HG03280 (cell line): ENCODE results near the gene TP63.
"Not testable (repeated sequence)": the region's sequence is repeated elsewhere in the genome, so short reads cannot be mapped to it uniquely, and the experiment has no call there.

ENCODE experiments used
- ATAC-seq: cut with Tn5 transposase; IDR thresholded peaks from one replicate; pipeline ENCODE4 v1.9.1; 2021; ENCODE audit warnings: mild to moderate bottlenecking, moderate library complexity; ENCODE audit not compliant: unreplicated experiment

The TP63 gene

GRCh38 chr3:189631373-189631408, at the start of gene TP63:
TSS of gene TP63 (plus strand) at chr3:189631389. CDS start at chr3:189631516, 127 bp downstream.
- no peak for ATAC-seq

- ATAC-seq, result no peak
Observed at GRCh38 chr3:189582179-189582578, 49.0 kb upstream of the TP63 start.

- no peak for ATAC-seq
Observed at GRCh38 chr3:189584645-189585044, 46.5 kb upstream of the TP63 start.

GRCh38 chr3:189586941-189587663, 44.1 kb upstream of the TP63 start:
- peak; percentile 68 for ATAC-seq

- ATAC-seq, result no peak
Observed at GRCh38 chr3:189587664-189588040, 43.5 kb upstream of the TP63 start.

GRCh38 chr3:189588070-189588469, 43.1 kb upstream of the TP63 start:
- no peak for ATAC-seq

- no peak for ATAC-seq
Observed at GRCh38 chr3:189588475-189589178, 42.6 kb upstream of the TP63 start.

GRCh38 chr3:189589179-189589569, 42.0 kb upstream of the TP63 start:
- ATAC-seq, result no peak

GRCh38 chr3:189590223-189590622, 41.0 kb upstream of the TP63 start:
- no peak for ATAC-seq

- ATAC-seq, result no peak
Observed at GRCh38 chr3:189593581-189593980, 37.6 kb upstream of the TP63 start.

- ATAC-seq, result not testable (repeated sequence)
Observed at GRCh38 chr3:189596078-189596979, 34.9 kb upstream of the TP63 start.

- no peak for ATAC-seq
Observed at GRCh38 chr3:189597918-189598317, 33.3 kb upstream of the TP63 start.

GRCh38 chr3:189598530-189599225, 32.5 kb upstream of the TP63 start:
- ATAC-seq, result no peak

GRCh38 chr3:189602471-189602870, 28.7 kb upstream of the TP63 start:
- ATAC-seq, result no peak

- no peak for ATAC-seq
Observed at GRCh38 chr3:189605717-189606116, 25.5 kb upstream of the TP63 start.

GRCh38 chr3:189606774-189607173, 24.4 kb upstream of the TP63 start:
- ATAC-seq, result no peak

- ATAC-seq, result not testable (repeated sequence)
Observed at GRCh38 chr3:189612641-189613040, 18.5 kb upstream of the TP63 start.

- ATAC-seq, result no peak
Observed at GRCh38 chr3:189613122-189613521, 18.1 kb upstream of the TP63 start.

GRCh38 chr3:189621948-189622603, 9.1 kb upstream of the TP63 start:
- ATAC-seq, result no peak

GRCh38 chr3:189622629-189623028, 8.6 kb upstream of the TP63 start:
- ATAC-seq, result no peak

GRCh38 chr3:189624130-189624529, 7.1 kb upstream of the TP63 start:
- no peak for ATAC-seq
